ENCODE data around the gene THRSP.

DNA sequence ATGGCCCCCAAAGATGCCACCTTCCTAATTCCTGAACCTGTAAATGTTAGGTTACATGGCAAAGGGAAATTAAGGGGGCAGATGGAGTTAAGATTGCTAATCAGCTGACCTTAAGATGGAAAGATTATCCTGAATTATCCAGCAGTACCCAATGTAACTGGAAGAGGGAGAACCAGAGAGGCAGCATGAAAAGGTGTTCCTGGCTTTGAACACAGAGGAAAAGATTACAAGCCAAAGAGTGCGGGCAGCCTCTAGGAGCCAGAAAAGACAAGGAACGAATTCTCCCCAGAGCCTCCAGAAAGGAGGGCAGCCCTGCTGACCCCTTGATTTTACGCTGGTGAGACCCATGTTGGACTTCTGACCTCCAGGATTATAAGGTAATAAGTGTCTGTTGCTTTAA is 15.1 kb upstream of the THRSP start:
- TF ChIP-seq POLR2A (IDR thresholded peaks at IDR 0.05) (no peak), EP300 (IDR thresholded peaks at IDR 0.05) (no peak)
- TF ChIP-seq, protein P1, sequence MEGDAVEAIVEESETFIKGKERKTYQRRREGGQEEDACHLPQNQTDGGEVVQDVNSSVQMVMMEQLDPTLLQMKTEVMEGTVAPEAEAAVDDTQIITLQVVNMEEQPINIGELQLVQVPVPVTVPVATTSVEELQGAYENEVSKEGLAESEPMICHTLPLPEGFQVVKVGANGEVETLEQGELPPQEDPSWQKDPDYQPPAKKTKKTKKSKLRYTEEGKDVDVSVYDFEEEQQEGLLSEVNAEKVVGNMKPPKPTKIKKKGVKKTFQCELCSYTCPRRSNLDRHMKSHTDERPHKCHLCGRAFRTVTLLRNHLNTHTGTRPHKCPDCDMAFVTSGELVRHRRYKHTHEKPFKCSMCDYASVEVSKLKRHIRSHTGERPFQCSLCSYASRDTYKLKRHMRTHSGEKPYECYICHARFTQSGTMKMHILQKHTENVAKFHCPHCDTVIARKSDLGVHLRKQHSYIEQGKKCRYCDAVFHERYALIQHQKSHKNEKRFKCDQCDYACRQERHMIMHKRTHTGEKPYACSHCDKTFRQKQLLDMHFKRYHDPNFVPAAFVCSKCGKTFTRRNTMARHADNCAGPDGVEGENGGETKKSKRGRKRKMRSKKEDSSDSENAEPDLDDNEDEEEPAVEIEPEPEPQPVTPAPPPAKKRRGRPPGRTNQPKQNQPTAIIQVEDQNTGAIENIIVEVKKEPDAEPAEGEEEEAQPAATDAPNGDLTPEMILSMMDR (IDR thresholded peaks at IDR 0.05): no peak
